ENCODE data around the gene CCDC71. TPM values are rescaled to one million over a fixed set of nuclear protein-coding genes. Genes with fewer than 3 reads are reported as not detected.

CCDC71 gene
- total RNA-seq, 1 donor from 2014 or later, result 25.7 TPM

Other genes starting within 250 kb of the CCDC71 start
- gene ARIH2, start 247.5 kb downstream of the CCDC71 start, total RNA-seq, result 157 TPM in 2 replicates
- 33.9 and 38.3 TPM in 2 replicates for gene P4HTM, start 176.1 kb downstream of the CCDC71 start, total RNA-seq
- 141 and 153 TPM in 2 replicates for gene WDR6, start 158.9 kb downstream of the CCDC71 start, total RNA-seq
- gene DALRD3, start 147.8 kb downstream of the CCDC71 start, total RNA-seq, result 31.5 and 36.6 TPM in 2 replicates
- gene NDUFAF3, start 144.2 kb downstream of the CCDC71 start, total RNA-seq, result 123 and 126 TPM in 2 replicates
- 490 and 496 TPM in 2 replicates for gene IMPDH2, start 136.9 kb downstream of the CCDC71 start, total RNA-seq
- gene QRICH1, start 72.3 kb downstream of the CCDC71 start, total RNA-seq, result 138 and 152 TPM in 2 replicates
- 188 and 192 TPM in 2 replicates for gene QARS1, start 61.6 kb downstream of the CCDC71 start, total RNA-seq
- 57.2 and 64.9 TPM in 2 replicates for gene USP19, start 45.5 kb downstream of the CCDC71 start, total RNA-seq
- not detected in 2 replicates for gene LAMB2, start 33.3 kb downstream of the CCDC71 start, total RNA-seq
- 1.5 and 2.3 TPM in 2 replicates for gene KLHDC8B, start 5.3 kb upstream of the CCDC71 start, total RNA-seq
- 8.0 and 9.6 TPM in 2 replicates for gene C3orf62, start 110.9 kb upstream of the CCDC71 start, total RNA-seq
- 94.0 and 96.9 TPM in 2 replicates for gene USP4, start 173.7 kb upstream of the CCDC71 start, total RNA-seq
- 190 and 200 TPM in 2 replicates for gene GPX1, start 192.0 kb upstream of the CCDC71 start, total RNA-seq
- 381 and 391 TPM in 2 replicates for gene RHOA, start 245.6 kb upstream of the CCDC71 start, total RNA-seq
- 18.7 and 21.2 TPM in 2 replicates for gene TCTA, start 246.1 kb upstream of the CCDC71 start, total RNA-seq

Data from activated CD4-positive, alpha-beta T cell treated with anti-CD3 and anti-CD28 coated beads, Interleukin-2, amount 10 ng/mL, durations not matched to agents 24 days and 14 days (primary cell).